ENCODE results near the gene MRPS18B.

DNA sequence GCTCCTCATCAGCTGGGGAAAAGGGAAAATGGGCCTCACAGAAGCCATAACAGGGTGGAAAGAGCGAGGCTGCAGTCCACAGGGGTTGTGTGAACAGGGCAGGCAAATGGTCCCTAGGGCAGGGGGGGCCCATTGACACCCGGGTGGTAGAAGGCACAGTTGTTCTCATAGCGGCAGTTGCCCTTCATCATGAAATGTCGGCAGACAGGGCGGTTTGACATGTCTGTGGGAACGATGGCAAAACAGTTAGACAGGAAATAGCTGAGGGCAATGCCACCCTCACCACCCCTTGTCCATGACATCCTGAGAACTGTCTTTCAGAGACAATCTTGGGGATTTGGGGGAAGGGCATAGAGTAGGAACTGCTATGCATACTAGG, 16.2 kb upstream of the MRPS18B start:
- TF ChIP-seq EZH2 (IDR thresholded peaks at IDR 0.05; ENCODE audit: borderline replicate concordance, insufficient read depth, low read depth, low read length, poor library complexity, severe bottlenecking), result no peak
- TF ChIP-seq, protein P1, sequence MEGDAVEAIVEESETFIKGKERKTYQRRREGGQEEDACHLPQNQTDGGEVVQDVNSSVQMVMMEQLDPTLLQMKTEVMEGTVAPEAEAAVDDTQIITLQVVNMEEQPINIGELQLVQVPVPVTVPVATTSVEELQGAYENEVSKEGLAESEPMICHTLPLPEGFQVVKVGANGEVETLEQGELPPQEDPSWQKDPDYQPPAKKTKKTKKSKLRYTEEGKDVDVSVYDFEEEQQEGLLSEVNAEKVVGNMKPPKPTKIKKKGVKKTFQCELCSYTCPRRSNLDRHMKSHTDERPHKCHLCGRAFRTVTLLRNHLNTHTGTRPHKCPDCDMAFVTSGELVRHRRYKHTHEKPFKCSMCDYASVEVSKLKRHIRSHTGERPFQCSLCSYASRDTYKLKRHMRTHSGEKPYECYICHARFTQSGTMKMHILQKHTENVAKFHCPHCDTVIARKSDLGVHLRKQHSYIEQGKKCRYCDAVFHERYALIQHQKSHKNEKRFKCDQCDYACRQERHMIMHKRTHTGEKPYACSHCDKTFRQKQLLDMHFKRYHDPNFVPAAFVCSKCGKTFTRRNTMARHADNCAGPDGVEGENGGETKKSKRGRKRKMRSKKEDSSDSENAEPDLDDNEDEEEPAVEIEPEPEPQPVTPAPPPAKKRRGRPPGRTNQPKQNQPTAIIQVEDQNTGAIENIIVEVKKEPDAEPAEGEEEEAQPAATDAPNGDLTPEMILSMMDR (IDR thresholded peaks at IDR 0.05), result no peak
